ENCODE results near the gene APPBP2.
"Not testable (repeated sequence)": the region's sequence is repeated elsewhere in the genome, so short reads cannot be mapped to it uniquely, and the experiment has no call there.

Gene APPBP2

GRCh38 chr17:60423865-60424264 is 102.2 kb downstream of the APPBP2 start:
- 79 to 90% methylated on average over 3 of the region's 3 CpGs for WGBS, 2 experiments

DNA sequence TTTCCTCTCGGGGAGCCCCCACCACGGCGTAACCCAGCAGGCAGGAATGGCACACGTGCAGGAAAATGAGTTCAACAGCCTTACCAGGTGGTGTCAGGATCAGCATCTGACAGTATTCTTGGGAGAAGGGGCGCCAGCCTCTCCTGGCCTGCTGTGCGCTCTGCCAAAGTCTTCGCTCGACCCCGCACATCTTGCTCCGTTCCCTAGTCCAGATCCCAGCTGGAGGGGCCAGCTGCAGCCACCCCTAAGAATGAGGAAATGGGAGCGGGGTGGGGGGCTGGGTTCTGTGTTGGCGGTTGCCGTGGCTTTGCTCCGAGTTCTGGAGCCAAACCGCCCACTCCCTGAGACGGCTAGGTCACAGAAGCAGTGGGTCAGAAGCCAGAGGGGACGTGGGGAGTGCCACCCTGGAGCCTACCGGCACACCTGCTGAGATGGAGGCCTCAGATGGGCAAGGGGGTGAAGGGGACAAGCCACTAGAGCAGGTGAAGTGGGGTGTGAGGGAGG is 103.8 kb downstream of the APPBP2 start, which contains the start of gene CHCT1:
Gene CHCT1, plus strand, starts transcription at position 328 of the 504 bp plus-strand sequence. Its CDS starts 104 bp downstream, at position 432.
- Histone ChIP-seq H3K27ac (ENCODE audit: insufficient read depth, low read depth, low read length, poor library complexity, severe bottlenecking) (no peak within 1 kb of the TSS), H3K9me3 (ENCODE audit: control insufficient read depth, low read length) (no peaks in the 10 kb centered on the region), H3K36me3 (ENCODE audit: control insufficient read depth, insufficient read depth, low read length) (no peaks in the 10 kb centered on the region), H3K27me3 (ENCODE audit: control insufficient read depth, insufficient read depth, low read length, poor library complexity, severe bottlenecking) (peaks cover 14% of the 10 kb centered on the region), H3K4me1 (ENCODE audit: control insufficient read depth, insufficient read depth, low read length) (no peaks in the 10 kb centered on the region), H3K4me3 (ENCODE audit: insufficient read depth, low read depth, low read length) (peak within 1 kb of the TSS; percentile 47)
- WGBS, 2 experiments: 72 to 76% methylated on average over 18 of the region's 18 CpGs

More at GRCh38 chr17:60423865-60424264, 102.2 kb downstream of the APPBP2 start:
- no peaks in the 10 kb centered on the region for H3K4me1 ChIP-seq (ENCODE audit: control insufficient read depth, insufficient read depth, low read length)
- H3K9me3 ChIP-seq (ENCODE audit: control insufficient read depth, low read length): no peaks in the 10 kb centered on the region
- no peak overlapping the region for H3K4me3 ChIP-seq (ENCODE audit: insufficient read depth, low read depth, low read length)
- peaks cover 14% of the 10 kb centered on the region for H3K27me3 ChIP-seq (ENCODE audit: control insufficient read depth, insufficient read depth, low read length, poor library complexity, severe bottlenecking)
- no peak overlapping the region for H3K27ac ChIP-seq (ENCODE audit: insufficient read depth, low read depth, low read length, poor library complexity, severe bottlenecking)
- no peaks in the 10 kb centered on the region for H3K36me3 ChIP-seq (ENCODE audit: control insufficient read depth, insufficient read depth, low read length)

- peak overlapping the region; percentile 47 for H3K4me3 ChIP-seq (ENCODE audit: insufficient read depth, low read depth, low read length)
- H3K9me3 ChIP-seq (ENCODE audit: control insufficient read depth, low read length): no peaks in the 10 kb centered on the region
- H3K36me3 ChIP-seq (ENCODE audit: control insufficient read depth, insufficient read depth, low read length): no peaks in the 10 kb centered on the region
- no peak overlapping the region for H3K27ac ChIP-seq (ENCODE audit: insufficient read depth, low read depth, low read length, poor library complexity, severe bottlenecking)
- no peaks in the 10 kb centered on the region for H3K4me1 ChIP-seq (ENCODE audit: control insufficient read depth, insufficient read depth, low read length)
- peaks cover 14% of the 10 kb centered on the region for H3K27me3 ChIP-seq (ENCODE audit: control insufficient read depth, insufficient read depth, low read length, poor library complexity, severe bottlenecking)
- 6% methylated on average over 66 of the region's 66 CpGs for WGBS, 2 experiments
Measured at GRCh38 chr17:60421273-60422161, 104.5 kb downstream of the APPBP2 start.

DNA sequence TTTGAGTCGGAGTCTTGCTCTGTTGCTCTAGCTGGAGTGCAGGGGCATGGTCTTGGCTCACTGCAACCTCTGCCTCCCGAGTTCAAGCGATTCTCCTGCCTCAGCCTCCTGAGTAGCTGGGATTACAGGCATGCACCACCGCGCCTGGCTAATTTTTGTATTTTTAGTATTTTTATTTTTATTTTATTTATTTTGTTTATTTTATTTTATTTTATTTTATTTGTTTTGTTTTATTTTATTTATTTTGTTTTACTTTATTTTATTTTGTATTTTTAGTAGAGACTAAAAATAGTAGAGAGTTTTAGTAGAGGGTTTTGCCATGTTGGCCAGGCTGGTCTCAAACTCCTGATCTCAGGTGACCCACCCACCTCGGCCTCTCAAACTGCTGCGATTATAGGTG is 106.2 kb downstream of the APPBP2 start:
- not testable (repeated sequence) for H3K4me3 ChIP-seq (ENCODE audit: insufficient read depth, low read depth, low read length); H3K9me3 ChIP-seq (ENCODE audit: control insufficient read depth, low read length); H3K4me1 ChIP-seq (ENCODE audit: control insufficient read depth, insufficient read depth, low read length); H3K36me3 ChIP-seq (ENCODE audit: control insufficient read depth, insufficient read depth, low read length); H3K27ac ChIP-seq (ENCODE audit: insufficient read depth, low read depth, low read length, poor library complexity, severe bottlenecking)
- peaks cover 14% of the 10 kb centered on the region for H3K27me3 ChIP-seq (ENCODE audit: control insufficient read depth, insufficient read depth, low read length, poor library complexity, severe bottlenecking)
- 95 to 98% methylated on average over 4 to 6 of the region's 7 CpGs for WGBS, 2 experiments

- H3K27ac ChIP-seq (ENCODE audit: insufficient read depth, low read depth, low read length, poor library complexity, severe bottlenecking); H3K9me3 ChIP-seq (ENCODE audit: control insufficient read depth, low read length); H3K4me3 ChIP-seq (ENCODE audit: insufficient read depth, low read depth, low read length); H3K36me3 ChIP-seq (ENCODE audit: control insufficient read depth, insufficient read depth, low read length); H3K4me1 ChIP-seq (ENCODE audit: control insufficient read depth, insufficient read depth, low read length): not testable (repeated sequence)
- H3K27me3 ChIP-seq (ENCODE audit: control insufficient read depth, insufficient read depth, low read length, poor library complexity, severe bottlenecking): peaks cover 14% of the 10 kb centered on the region
- WGBS, 2 experiments: 90 to 95% methylated on average over 4 of the region's 4 CpGs
Measured at GRCh38 chr17:60419003-60419402, 107.0 kb downstream of the APPBP2 start.

GRCh38 chr17:60416368-60416925 is 109.6 kb downstream of the APPBP2 start:
- WGBS, 2 experiments: 95 to 96% methylated on average over 2 of the region's 2 CpGs
- Histone ChIP-seq H3K36me3 (ENCODE audit: control insufficient read depth, insufficient read depth, low read length) (no peaks in the 10 kb centered on the region), H3K9me3 (ENCODE audit: control insufficient read depth, low read length) (no peaks in the 10 kb centered on the region), H3K27me3 (ENCODE audit: control insufficient read depth, insufficient read depth, low read length, poor library complexity, severe bottlenecking) (no peaks in the 10 kb centered on the region), H3K4me3 (ENCODE audit: insufficient read depth, low read depth, low read length) (no peak overlapping the region), H3K4me1 (ENCODE audit: control insufficient read depth, insufficient read depth, low read length) (no peaks in the 10 kb centered on the region), H3K27ac (ENCODE audit: insufficient read depth, low read depth, low read length, poor library complexity, severe bottlenecking) (no peak overlapping the region)

GRCh38 chr17:60415146-60415545 is 110.9 kb downstream of the APPBP2 start:
- no peaks in the 10 kb centered on the region for H3K4me1 ChIP-seq (ENCODE audit: control insufficient read depth, insufficient read depth, low read length)
- no peak overlapping the region for H3K4me3 ChIP-seq (ENCODE audit: insufficient read depth, low read depth, low read length)
- 97 to 100% methylated on average over 1 of the region's 1 CpG for WGBS, 2 experiments
- H3K27me3 ChIP-seq (ENCODE audit: control insufficient read depth, insufficient read depth, low read length, poor library complexity, severe bottlenecking): no peaks in the 10 kb centered on the region
- no peak overlapping the region for H3K27ac ChIP-seq (ENCODE audit: insufficient read depth, low read depth, low read length, poor library complexity, severe bottlenecking)
- no peaks in the 10 kb centered on the region for H3K9me3 ChIP-seq (ENCODE audit: control insufficient read depth, low read length)
- H3K36me3 ChIP-seq (ENCODE audit: control insufficient read depth, insufficient read depth, low read length): no peaks in the 10 kb centered on the region

GRCh38 chr17:60412701-60413100 is 113.3 kb downstream of the APPBP2 start:
- Histone ChIP-seq H3K9me3 (ENCODE audit: control insufficient read depth, low read length) (no peaks in the 10 kb centered on the region), H3K36me3 (ENCODE audit: control insufficient read depth, insufficient read depth, low read length) (no peaks in the 10 kb centered on the region), H3K4me1 (ENCODE audit: control insufficient read depth, insufficient read depth, low read length) (no peaks in the 10 kb centered on the region), H3K4me3 (ENCODE audit: insufficient read depth, low read depth, low read length) (no peak overlapping the region), H3K27me3 (ENCODE audit: control insufficient read depth, insufficient read depth, low read length, poor library complexity, severe bottlenecking) (no peaks in the 10 kb centered on the region), H3K27ac (ENCODE audit: insufficient read depth, low read depth, low read length, poor library complexity, severe bottlenecking) (no peak overlapping the region)
- 89 to 90% methylated on average over 3 of the region's 3 CpGs for WGBS, 2 experiments

GRCh38 chr17:60410001-60410400 is 116.0 kb downstream of the APPBP2 start:
- H3K9me3 ChIP-seq (ENCODE audit: control insufficient read depth, low read length): no peaks in the 10 kb centered on the region
- H3K27ac ChIP-seq (ENCODE audit: insufficient read depth, low read depth, low read length, poor library complexity, severe bottlenecking): no peak overlapping the region
- 88 to 93% methylated on average over 4 of the region's 4 CpGs for WGBS, 2 experiments
- H3K4me3 ChIP-seq (ENCODE audit: insufficient read depth, low read depth, low read length): no peak overlapping the region
- no peaks in the 10 kb centered on the region for H3K4me1 ChIP-seq (ENCODE audit: control insufficient read depth, insufficient read depth, low read length)
- H3K27me3 ChIP-seq (ENCODE audit: control insufficient read depth, insufficient read depth, low read length, poor library complexity, severe bottlenecking): no peaks in the 10 kb centered on the region
- no peaks in the 10 kb centered on the region for H3K36me3 ChIP-seq (ENCODE audit: control insufficient read depth, insufficient read depth, low read length)

GRCh38 chr17:60406887-60407286 is 119.2 kb downstream of the APPBP2 start:
- H3K27ac ChIP-seq (ENCODE audit: insufficient read depth, low read depth, low read length, poor library complexity, severe bottlenecking): no peak overlapping the region
- no peaks in the 10 kb centered on the region for H3K9me3 ChIP-seq (ENCODE audit: control insufficient read depth, low read length)
- no peaks in the 10 kb centered on the region for H3K27me3 ChIP-seq (ENCODE audit: control insufficient read depth, insufficient read depth, low read length, poor library complexity, severe bottlenecking)
- no peaks in the 10 kb centered on the region for H3K4me1 ChIP-seq (ENCODE audit: control insufficient read depth, insufficient read depth, low read length)
- WGBS, 2 experiments: 96 to 98% methylated on average over 3 of the region's 3 CpGs
- H3K36me3 ChIP-seq (ENCODE audit: control insufficient read depth, insufficient read depth, low read length): no peaks in the 10 kb centered on the region
- H3K4me3 ChIP-seq (ENCODE audit: insufficient read depth, low read depth, low read length): no peak overlapping the region
